HAP-1 (cell line): ENCODE measurements around the gene ANAPC5.

Source experiments
- DNase-seq, 2 experiments: peaks; one replicate each; pipeline ENCODE4 v3.0.0-alpha.2; 2016 to 2020; ENCODE audit warnings: low spot score in 2 of 2
- H3K27me3 ChIP-seq: fragments of 250-450 bp; sonication (Bioruptor Pico); 2 replicates; pipeline ENCODE4 v1.5.1; 2020; ENCODE audit warnings: low read depth, mild to moderate bottlenecking, moderate library complexity
- H3K36me3 ChIP-seq: fragments of 250-450 bp; sonication (Bioruptor Pico); replicated peaks from 2 replicates; pipeline ENCODE4 v1.5.1; 2020; ENCODE audit warnings: mild to moderate bottlenecking
- H3K4me1 ChIP-seq: fragments of 250-450 bp; sonication (Bioruptor Pico); 2 replicates; pipeline ENCODE4 v1.5.1; 2020; ENCODE audit warnings: mild to moderate bottlenecking
- H3K4me3 ChIP-seq: fragments of 250-450 bp; sonication (Bioruptor Pico); 2 replicates; pipeline ENCODE4 v1.5.1; 2020; ENCODE audit warnings: mild to moderate bottlenecking, moderate library complexity
- H3K9me3 ChIP-seq: fragments of 250-450 bp; sonication (Bioruptor Pico); 2 replicates; pipeline ENCODE4 v1.5.1; 2020; ENCODE audit warnings: mild to moderate bottlenecking, moderate library complexity
- in situ Hi-C: fragments of 300-500 bp; cut with MboI; formaldehyde crosslinking; loops from 3 replicates; pipeline ENCODE4 v1.14.3; 2020; ENCODE audit warnings: low sequenced_read_pairs, inconsistent platforms, mixed read lengths

ANAPC5 gene

DNA sequence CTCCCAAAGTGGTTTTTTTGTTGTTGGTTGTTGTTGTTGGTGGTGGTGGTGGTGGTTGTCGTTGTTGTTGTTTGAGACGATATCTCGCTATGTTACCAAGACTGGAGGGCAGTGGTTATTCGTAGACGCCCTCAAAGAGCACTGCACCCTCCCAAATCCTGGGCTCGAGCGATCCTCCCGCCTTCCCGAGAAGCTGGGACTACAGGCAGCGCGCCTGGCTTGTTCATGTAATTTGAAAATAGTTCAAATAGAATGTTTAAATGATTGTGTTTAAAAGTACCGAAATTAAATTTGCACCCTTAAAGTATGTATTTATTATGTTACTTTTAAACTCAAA is 439 bp upstream of the ANAPC5 start:
- H3K4me3 ChIP-seq: peak overlapping the region; percentile 97
- H3K27me3 ChIP-seq: no peaks in the 10 kb centered on the region
- H3K4me1 ChIP-seq: peaks cover 11% of the 10 kb centered on the region
- H3K9me3 ChIP-seq: no peaks in the 10 kb centered on the region
- in situ Hi-C loops: no loop called here
- H3K36me3 ChIP-seq: peaks cover 2% of the 10 kb centered on the region
- no peak for DNase-seq

DNA sequence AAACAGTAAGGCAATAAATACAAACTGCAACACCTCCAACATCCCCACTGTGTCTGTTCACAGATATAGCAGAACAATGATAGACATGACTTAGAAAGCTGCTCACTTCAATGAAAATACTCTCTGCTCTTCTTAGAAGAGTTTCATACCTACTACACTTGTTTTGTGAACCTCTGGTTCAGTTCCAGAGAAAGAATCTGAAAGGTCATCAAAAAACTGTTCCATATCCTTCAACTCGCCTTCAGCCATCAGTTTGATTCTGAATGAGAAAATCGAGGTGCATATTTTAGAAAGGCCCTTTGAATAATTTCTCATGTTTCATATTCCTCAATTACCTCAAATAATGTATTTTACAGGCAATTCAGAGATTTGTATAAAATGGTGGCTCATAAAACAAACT is 5.5 kb downstream of the ANAPC5 start:
- Histone ChIP-seq H3K4me1 (peaks cover 7% of the 10 kb centered on the region; the same call in 1 of the 2 replicates), H3K36me3 (peaks cover 56% of the 10 kb centered on the region), H3K9me3 (no peaks in the 10 kb centered on the region), H3K4me3 (no peak overlapping the region), H3K27me3 (no peaks in the 10 kb centered on the region)
- in situ Hi-C loops: no loop called here
- no peak for DNase-seq

DNA sequence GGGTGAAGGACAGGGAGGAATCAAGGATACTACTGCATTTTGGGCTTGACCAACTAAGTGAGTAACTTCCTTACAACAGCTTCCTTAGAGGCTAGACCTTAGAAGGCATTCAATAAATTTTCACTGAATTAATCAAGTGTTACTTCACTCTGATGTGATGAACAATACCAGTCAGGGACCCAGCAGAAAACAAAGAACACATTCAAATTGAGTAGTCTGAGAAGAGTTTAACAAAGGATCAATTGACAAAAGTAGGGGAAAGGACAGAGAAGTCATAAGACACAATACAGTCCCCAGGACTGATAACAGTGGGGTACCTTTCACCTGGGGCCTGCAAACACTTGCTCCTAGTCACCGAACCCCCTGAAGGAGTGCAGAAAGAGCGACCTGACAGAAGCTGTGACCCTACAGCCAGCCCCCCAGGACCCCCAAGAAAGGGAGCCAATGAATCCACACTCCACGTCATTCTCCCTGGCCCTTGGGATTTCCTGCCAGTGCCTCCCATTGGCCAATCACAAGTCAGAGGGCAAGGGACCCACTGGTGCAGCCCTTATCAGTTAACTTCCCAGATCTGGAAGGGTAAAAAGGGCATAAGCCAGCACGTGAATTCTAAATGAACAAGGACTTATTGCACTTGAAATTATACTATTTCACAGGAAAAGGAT is 6.9 kb downstream of the ANAPC5 start:
- in situ Hi-C loops: no loop called here
- no peaks in the 10 kb centered on the region for H3K27me3 ChIP-seq
- H3K4me1 ChIP-seq: no peaks in the 10 kb centered on the region
- DNase-seq: no peak
- no peak overlapping the region for H3K4me3 ChIP-seq
- peaks cover 67% of the 10 kb centered on the region for H3K36me3 ChIP-seq
- H3K9me3 ChIP-seq: no peaks in the 10 kb centered on the region

DNA sequence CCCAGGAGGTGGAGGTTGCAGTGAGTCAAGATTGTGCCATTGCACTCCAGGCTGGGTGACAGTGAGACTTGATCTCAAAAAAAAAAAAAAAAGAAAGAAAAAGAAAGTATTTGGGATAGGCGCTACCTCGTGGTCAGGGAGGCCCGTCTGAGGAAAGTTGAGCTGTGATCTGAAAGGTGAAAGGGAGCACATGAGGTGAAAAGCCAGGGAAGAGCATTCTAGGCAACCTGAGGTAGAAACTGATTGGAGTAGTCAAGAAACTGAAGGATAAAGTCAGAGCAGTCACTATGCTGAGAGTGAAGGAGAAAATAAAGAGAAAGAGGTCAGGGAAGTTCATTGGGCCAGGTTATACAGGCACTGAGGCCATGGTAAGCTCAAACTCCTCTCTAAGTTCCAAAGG is 7.7 kb downstream of the ANAPC5 start:
- Histone ChIP-seq H3K4me3 (no peak overlapping the region), H3K36me3 (peaks cover 68% of the 10 kb centered on the region), H3K4me1 (no peaks in the 10 kb centered on the region), H3K27me3 (no peaks in the 10 kb centered on the region), H3K9me3 (no peaks in the 10 kb centered on the region)
- in situ Hi-C loops: no loop called here
- DNase-seq: no peak

DNA sequence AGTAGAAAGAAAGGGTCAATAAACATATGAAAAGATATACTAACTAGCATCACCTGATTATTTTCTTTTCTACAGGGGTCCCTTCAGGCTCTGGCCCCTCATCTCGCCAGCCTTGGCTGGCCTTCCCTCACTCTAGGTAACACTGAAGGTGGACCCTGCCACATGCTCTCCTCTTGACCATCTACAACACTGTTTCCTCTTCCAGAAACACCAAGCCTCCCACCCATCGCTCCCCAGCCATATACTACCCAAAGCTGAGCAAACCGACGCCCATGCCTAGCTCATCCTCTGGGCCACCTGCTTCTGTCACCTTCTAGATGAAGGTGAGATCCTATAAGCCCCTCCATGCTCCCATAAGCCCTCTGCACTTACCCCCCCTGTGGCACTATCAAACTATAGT is 14.8 kb downstream of the ANAPC5 start:
- DNase-seq: no peak
- in situ Hi-C loops: no loop called here

DNA sequence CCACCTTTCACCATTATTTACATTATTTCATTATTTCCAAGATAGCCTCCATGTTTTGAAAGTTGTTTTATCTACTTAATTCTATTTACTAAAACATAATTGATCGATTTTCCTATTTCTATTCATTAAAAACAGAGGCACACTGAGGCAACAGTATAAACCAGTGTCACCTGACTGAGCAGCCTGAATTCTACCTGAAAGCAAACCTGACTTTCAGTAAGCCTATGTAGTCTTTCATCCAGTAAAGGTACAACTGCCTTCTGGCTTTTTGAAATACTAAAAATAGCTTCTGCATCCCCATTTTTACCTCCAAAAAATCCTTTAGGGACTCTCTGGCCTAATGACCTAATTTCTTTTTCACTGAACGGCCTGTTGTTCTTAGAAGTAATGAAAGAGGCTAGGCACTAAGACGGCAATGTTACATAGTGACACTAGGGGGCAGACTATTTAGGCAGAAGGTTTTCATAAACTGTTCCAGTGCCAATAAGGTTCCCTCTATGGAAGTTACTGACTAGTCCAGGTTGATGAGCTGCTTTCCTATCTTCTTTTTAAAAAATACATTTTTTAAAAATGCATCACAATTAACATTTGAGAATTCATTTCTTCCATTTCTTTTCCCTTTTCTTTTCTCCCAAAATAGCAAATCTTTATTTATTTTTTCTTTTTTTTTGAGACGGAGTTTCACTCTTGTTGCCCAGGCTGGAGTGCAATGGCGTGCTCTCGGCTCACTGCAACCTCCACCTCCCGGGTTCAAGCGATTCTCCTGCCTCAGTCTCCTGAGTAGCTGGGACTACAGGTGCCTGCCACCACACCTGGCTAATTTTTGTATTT is 17.5 kb downstream of the ANAPC5 start:
- in situ Hi-C loops: no loop called here
- Histone ChIP-seq H3K4me1 (no peaks in the 10 kb centered on the region), H3K9me3 (no peaks in the 10 kb centered on the region), H3K36me3 (peaks cover 78% of the 10 kb centered on the region), H3K4me3 (no peak overlapping the region), H3K27me3 (no peaks in the 10 kb centered on the region)
- DNase-seq: peak; percentile 25 to 76

More for the DNA sequence above, 14.8 kb downstream of the ANAPC5 start:
- Histone ChIP-seq H3K4me3 (no peak overlapping the region), H3K36me3 (peaks cover 70% of the 10 kb centered on the region), H3K4me1 (no peaks in the 10 kb centered on the region), H3K9me3 (no peaks in the 10 kb centered on the region), H3K27me3 (no peaks in the 10 kb centered on the region)

DNA sequence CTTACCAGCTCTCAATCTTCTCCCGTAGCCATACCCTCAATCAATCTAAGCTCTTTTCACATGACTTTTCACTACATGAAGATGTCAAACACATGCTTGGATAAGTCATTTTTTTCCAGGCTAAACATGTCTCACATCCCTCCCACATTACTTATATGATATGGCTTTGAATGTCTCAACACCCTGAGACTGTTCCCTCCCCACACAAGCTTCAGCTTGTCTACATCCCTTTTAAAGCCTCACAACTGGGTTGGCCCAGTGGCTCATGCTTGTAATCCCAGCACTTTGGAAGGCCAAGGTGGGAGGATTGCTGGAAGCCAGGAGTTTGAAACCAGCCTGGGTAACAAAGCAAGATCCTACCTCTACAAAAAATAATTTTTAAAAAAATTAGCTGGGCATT is 18.5 kb downstream of the ANAPC5 start:
- no peak for DNase-seq
- no peaks in the 10 kb centered on the region for H3K9me3 ChIP-seq
- H3K27me3 ChIP-seq: no peaks in the 10 kb centered on the region
- H3K4me3 ChIP-seq: no peak overlapping the region
- peaks cover 85% of the 10 kb centered on the region for H3K36me3 ChIP-seq
- no peaks in the 10 kb centered on the region for H3K4me1 ChIP-seq
- in situ Hi-C loops: no loop called here

DNA sequence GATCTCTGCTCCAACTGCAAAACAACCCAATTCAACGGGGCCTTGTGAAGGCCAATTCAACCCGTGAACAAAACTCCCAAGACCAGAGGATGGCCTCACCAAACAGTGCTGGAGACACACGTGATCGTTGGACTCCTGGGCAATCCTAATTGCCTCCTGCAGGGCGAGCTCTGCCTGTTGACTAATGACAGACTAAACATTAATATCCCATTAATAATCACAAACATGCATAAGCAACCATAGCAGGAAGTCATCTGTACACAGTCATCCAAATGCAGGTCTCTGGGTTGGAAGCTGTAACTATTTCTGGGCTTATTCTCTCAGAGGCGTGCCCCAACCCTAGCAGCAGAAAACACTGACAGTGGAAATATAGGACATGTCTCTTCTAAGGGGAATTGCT is 21.0 kb downstream of the ANAPC5 start:
- in situ Hi-C loops: no loop called here
- Histone ChIP-seq H3K36me3 (peaks cover 92% of the 10 kb centered on the region), H3K4me1 (no peaks in the 10 kb centered on the region), H3K27me3 (no peaks in the 10 kb centered on the region), H3K4me3 (no peak overlapping the region), H3K9me3 (no peaks in the 10 kb centered on the region)
- DNase-seq: no peak

DNA sequence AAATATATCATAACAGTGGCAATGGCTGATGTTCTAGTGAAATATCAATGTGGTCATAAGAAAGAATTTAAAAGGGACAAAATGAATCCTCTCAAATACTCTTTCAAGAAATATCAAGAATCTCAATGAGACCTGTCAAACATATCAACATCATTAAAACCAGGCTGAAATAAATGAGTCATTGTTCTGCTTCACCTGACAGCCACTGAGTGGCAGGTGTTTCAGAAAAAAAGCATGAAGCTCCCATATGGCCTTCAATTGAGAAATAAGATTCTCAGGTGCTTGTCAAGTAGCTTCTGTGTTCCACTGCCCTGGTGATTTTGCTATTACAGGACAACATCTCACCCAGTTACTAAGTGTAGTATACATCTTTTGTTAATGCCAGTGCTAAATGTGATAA is 21.5 kb downstream of the ANAPC5 start:
- in situ Hi-C loops: no loop called here
- Histone ChIP-seq H3K36me3 (peaks cover 95% of the 10 kb centered on the region), H3K27me3 (no peaks in the 10 kb centered on the region), H3K4me3 (no peak overlapping the region), H3K4me1 (no peaks in the 10 kb centered on the region), H3K9me3 (no peaks in the 10 kb centered on the region)
- DNase-seq: no peak

DNA sequence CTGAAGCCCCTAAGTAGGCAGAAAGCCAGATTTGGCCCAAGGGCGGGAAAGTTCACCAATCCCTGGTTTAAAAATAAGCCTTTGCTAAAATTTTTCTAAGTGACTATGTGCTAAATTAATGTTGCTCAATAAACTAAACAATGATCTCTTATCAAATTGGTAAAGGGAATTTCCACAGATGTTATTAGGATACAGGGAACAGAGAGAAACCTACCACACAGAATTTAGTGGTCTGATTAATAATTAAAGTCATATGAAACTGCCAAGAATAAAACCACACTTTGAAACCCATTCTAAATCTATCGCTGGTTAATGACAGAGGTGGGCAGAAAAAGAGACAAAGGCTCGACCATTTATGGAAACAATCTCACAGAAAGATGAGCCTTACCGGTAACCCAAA is 22.0 kb downstream of the ANAPC5 start:
- H3K4me3 ChIP-seq: no peak overlapping the region
- no peak for DNase-seq
- H3K27me3 ChIP-seq: no peaks in the 10 kb centered on the region
- peaks cover 94% of the 10 kb centered on the region for H3K36me3 ChIP-seq
- H3K4me1 ChIP-seq: no peaks in the 10 kb centered on the region
- no peaks in the 10 kb centered on the region for H3K9me3 ChIP-seq
- in situ Hi-C loops: no loop called here

DNA sequence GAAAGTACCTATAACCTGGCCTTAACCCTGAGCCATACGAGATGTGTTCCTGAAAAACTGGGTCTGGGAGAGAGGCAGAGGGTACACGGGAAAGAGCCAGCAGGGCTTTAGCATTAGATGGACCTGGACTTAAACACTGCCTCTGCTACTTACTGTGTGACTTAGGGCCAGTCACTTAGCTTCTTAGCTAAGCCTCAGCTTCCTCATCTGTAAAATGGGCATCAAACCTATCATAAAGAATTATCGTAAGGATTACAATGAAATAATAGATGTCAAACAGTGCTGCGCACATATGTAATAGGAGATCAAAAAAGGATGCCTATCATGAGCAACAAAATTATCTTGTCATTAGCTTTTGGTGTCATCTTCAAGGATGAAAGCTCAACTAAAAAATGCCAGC is 23.6 kb downstream of the ANAPC5 start:
- in situ Hi-C loops: no loop called here
- H3K27me3 ChIP-seq: no peaks in the 10 kb centered on the region
- no peaks in the 10 kb centered on the region for H3K4me1 ChIP-seq
- peaks cover 98% of the 10 kb centered on the region for H3K36me3 ChIP-seq
- no peaks in the 10 kb centered on the region for H3K9me3 ChIP-seq
- no peak overlapping the region for H3K4me3 ChIP-seq
- no peak for DNase-seq

DNA sequence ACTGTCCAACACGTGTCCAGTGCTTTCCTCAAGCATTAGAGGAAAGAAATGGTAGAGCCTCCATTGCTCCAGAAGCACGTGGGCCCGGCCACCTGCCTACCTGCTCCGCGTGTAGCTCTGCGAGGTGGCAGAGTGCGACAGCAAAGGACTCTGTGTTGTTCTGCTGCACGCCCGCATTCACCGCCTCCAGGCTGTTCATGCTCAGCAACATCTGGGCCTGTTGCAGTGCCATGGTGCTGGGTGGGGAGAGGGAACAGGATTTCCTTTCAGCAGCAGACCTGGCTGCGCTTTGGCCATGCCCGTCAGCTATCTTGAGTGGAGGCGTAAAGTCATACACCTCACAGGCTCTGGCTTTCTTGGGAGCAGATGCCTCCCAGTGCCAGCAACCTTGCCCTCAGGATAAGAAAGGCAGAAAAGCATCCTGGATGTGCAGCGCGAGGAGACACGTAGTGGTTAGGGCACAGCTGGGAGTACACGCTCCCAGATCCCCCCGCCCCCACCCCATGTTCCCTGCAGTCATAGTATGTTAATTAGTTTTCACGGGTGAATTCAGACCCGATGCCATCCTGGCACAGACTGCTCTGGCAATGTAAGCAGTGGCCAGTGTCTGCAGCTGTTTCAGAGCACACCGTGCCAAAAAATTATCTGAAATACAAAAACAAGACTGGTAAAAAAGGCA is 25.1 kb downstream of the ANAPC5 start:
- Histone ChIP-seq H3K27me3 (no peaks in the 10 kb centered on the region), H3K9me3 (no peaks in the 10 kb centered on the region), H3K4me3 (no peak overlapping the region), H3K36me3 (peaks cover 98% of the 10 kb centered on the region), H3K4me1 (no peaks in the 10 kb centered on the region)
- in situ Hi-C loops: no loop called here
- no peak for DNase-seq

DNA sequence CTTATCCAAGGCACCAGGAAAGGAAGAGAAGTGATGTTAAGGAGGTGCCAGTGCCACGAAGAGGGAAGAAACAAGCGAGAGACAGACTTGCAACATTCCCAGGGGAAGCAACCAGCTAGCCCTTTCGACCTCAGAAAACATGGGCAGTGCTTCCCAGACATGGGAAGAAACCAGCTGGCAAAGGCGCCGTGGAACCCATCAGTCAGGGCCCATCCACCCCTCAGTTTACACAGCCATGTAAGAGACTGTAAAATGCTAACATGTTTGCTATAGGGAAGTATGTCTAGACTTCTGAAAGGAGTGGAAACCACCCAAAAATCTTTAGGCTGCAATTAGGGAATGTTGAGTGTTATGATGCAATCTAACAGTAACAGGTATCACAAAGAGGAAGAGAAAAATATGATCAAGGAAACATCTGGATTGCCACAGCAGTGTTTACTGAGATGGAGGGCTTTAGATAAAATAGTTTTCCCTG is 26.3 kb downstream of the ANAPC5 start:
- DNase-seq: no peak
- in situ Hi-C loops: no loop called here
- Histone ChIP-seq H3K4me1 (no peaks in the 10 kb centered on the region), H3K4me3 (no peak overlapping the region), H3K27me3 (no peaks in the 10 kb centered on the region), H3K9me3 (no peaks in the 10 kb centered on the region), H3K36me3 (peaks cover 86% of the 10 kb centered on the region)

DNA sequence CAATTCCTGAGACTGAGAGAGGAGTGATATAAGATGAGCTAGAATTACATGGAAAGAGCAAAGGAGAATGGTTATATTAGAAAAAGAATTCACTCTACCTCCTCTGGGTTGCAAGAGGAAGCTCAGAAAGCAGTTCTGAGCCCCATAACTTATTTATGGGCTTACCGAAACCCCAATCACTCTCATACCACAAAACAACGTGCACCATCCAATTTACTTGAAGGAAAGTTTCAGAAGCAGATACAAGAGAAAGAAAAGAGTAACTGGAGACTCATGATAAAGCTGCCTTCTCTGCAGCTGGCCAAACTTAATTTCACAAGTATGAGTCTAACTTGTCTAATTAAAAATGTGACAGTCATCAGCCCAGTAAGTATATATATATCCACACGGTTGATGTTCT is 28.3 kb downstream of the ANAPC5 start:
- in situ Hi-C loops: no loop called here
- no peaks in the 10 kb centered on the region for H3K4me1 ChIP-seq
- H3K9me3 ChIP-seq: no peaks in the 10 kb centered on the region
- H3K36me3 ChIP-seq: peaks cover 81% of the 10 kb centered on the region
- no peak overlapping the region for H3K4me3 ChIP-seq
- DNase-seq: no peak
- H3K27me3 ChIP-seq: no peaks in the 10 kb centered on the region
